Glomerular endothelial cell (primary cell): ENCODE data around the gene DIS3L. TPM values are rescaled to one million over a fixed set of nuclear protein-coding genes. Genes with fewer than 3 reads are reported as not detected.
"Not testable (repeated sequence)": the region's sequence is repeated elsewhere in the genome, so short reads cannot be mapped to it uniquely, and the experiment has no call there.

Experiments
- DNase-seq: peaks from one replicate; pipeline ENCODE4 v3.0.0-alpha.2; 2011; ENCODE audit warnings: low read depth, low spot score; ENCODE audit errors: extremely low read depth
- total RNA-seq: library from RNA; depleted of rRNA; stranded (reverse); fragments of >200 nt; gene quantifications from 2 replicates; pipeline ENCODE4 v1.2.3, GENCODE V29; 2015

Gene DIS3L
- total RNA-seq, 1 donor from 2014 or later, result 11.3 TPM

GRCh38 chr15:66308531-66308930 is 15.2 kb downstream of the DIS3L start:
- DNase-seq, result no peak

- no peak for DNase-seq
Measured at GRCh38 chr15:66309828-66310227, 16.5 kb downstream of the DIS3L start.

- no peak for DNase-seq
Measured at GRCh38 chr15:66310786-66311185, 17.4 kb downstream of the DIS3L start.

- no peak for DNase-seq
Measured at GRCh38 chr15:66312144-66312543, 18.8 kb downstream of the DIS3L start.

GRCh38 chr15:66323312-66323928 is 30.1 kb downstream of the DIS3L start:
- DNase-seq, result no peak

GRCh38 chr15:66326051-66326450 is 32.7 kb downstream of the DIS3L start:
- DNase-seq, result no peak

GRCh38 chr15:66327736-66328135 is 34.4 kb downstream of the DIS3L start:
- no peak for DNase-seq

- DNase-seq, result no peak
Measured at GRCh38 chr15:66328771-66329170, 35.4 kb downstream of the DIS3L start.

GRCh38 chr15:66348530-66348929 is 55.2 kb downstream of the DIS3L start:
- DNase-seq, result not testable (repeated sequence)

- no peak for DNase-seq
Measured at GRCh38 chr15:66356077-66356358, 62.6 kb downstream of the DIS3L start.

- DNase-seq, result peak; percentile 75
Measured at GRCh38 chr15:66356359-66357236, 63.2 kb downstream of the DIS3L start, which contains the start of gene TIPIN. TIPIN (minus strand) TSS chr15:66356685; CDS start chr15:66352947, 3,738 bp downstream.

- DNase-seq, result no peak
Measured at GRCh38 chr15:66359740-66360139, 66.4 kb downstream of the DIS3L start.

GRCh38 chr15:66361745-66362460 is 68.5 kb downstream of the DIS3L start:
- DNase-seq, result not testable (repeated sequence)

- no peak for DNase-seq
Measured at GRCh38 chr15:66362776-66363175, 69.4 kb downstream of the DIS3L start.

GRCh38 chr15:66364944-66365528 is 71.7 kb downstream of the DIS3L start:
- no peak for DNase-seq

GRCh38 chr15:66369773-66370651 is 76.6 kb downstream of the DIS3L start:
- peak; percentile 75 for DNase-seq

GRCh38 chr15:66374179-66374578 is 80.8 kb downstream of the DIS3L start:
- DNase-seq, result no peak

- DNase-seq, result no peak
Measured at GRCh38 chr15:66378814-66379430, 85.6 kb downstream of the DIS3L start.

GRCh38 chr15:66381376-66381775 is 88.0 kb downstream of the DIS3L start:
- not testable (repeated sequence) for DNase-seq
